Panc1 (cell line): Measurements from ENCODE around the gene GRIK3. TPM values are rescaled to one million over a fixed set of nuclear protein-coding genes. Genes with fewer than 3 reads are reported as not detected.

Experiments
- ATAC-seq: fragments of 200-7000 bp; cut with Tn5 transposase; 2 replicates; pipeline ENCODE4 v1.9.1; 2020; ENCODE audit warnings: mild to moderate bottlenecking, moderate library complexity
- BruUV-seq: library from RNA; stranded (reverse); fragments of 400-500 nt; replicated peaks from 2 replicates; lab custom pipeline; 2021; lab: Mats Ljungman, UMichigan
- CTCF ChIA-PET: fragments of 300-600 bp; sonication (Branson Sonifier 250); formaldehyde crosslinking; loops from one replicate; lab custom pipeline; 2022; ENCODE audit warnings: antibody characterized with exemption; lab: Charles Lee
- POLR2A ChIA-PET: fragments of 300-600 bp; sonication (Branson Sonifier 250); formaldehyde crosslinking; loops from one replicate; lab custom pipeline; 2022; ENCODE audit warnings: antibody characterized with exemption; lab: Charles Lee
- DNase-seq: peaks from one replicate; pipeline ENCODE4 v3.0.0-alpha.2; 2010; ENCODE audit warnings: low read depth, low spot score
- H3K27ac ChIP-seq: 2 replicates; pipeline ENCODE4 v1.5.1; 2011; ENCODE audit warnings: mild to moderate bottlenecking, low read length, inconsistent platforms
- H3K27me3 ChIP-seq: fragments of 200-500 bp; sonication (Bioruptor generic); 2 replicates; pipeline ENCODE4 v1.6.0; 2014; ENCODE audit warnings: low read length, inconsistent platforms; ENCODE audit not compliant: control insufficient read depth, insufficient read depth
- H3K36me3 ChIP-seq: fragments of 200-500 bp; sonication (Bioruptor generic); 2 replicates; pipeline ENCODE4 v1.5.1; 2014; ENCODE audit warnings: inconsistent platforms, mild to moderate bottlenecking, low read length, moderate library complexity; ENCODE audit not compliant: control insufficient read depth, insufficient read depth
- H3K4me1 ChIP-seq: 2 replicates; pipeline ENCODE4 v1.5.1; 2011; ENCODE audit warnings: inconsistent platforms, mild to moderate bottlenecking, low read length, moderate library complexity; ENCODE audit not compliant: control insufficient read depth, insufficient read depth
- H3K4me3 ChIP-seq, 2 experiments: 2 replicates each; pipeline ENCODE4 v1.5.1; 2011 to 2012; ENCODE audit warnings: low read depth in 2 of 2, low read length in 2 of 2, mild to moderate bottlenecking in 2 of 2, inconsistent platforms in 1 of 2, moderate library complexity in 1 of 2
- H3K9me3 ChIP-seq: fragments of 200-500 bp; sonication (Bioruptor generic); 2 replicates; pipeline ENCODE4 v1.5.1; 2014; ENCODE audit warnings: low read depth, mild to moderate bottlenecking, inconsistent platforms, low read length, moderate library complexity; ENCODE audit not compliant: control insufficient read depth, insufficient read depth
- POLR2AphosphoS5 ChIP-seq: IDR thresholded peaks from 2 replicates; pipeline ENCODE4 v1.6.1; 2012; ENCODE audit warnings: mild to moderate bottlenecking, low read depth, low read length, moderate library complexity
- SIN3A ChIP-seq: IDR thresholded peaks from 2 replicates; pipeline ENCODE4 v1.6.1; 2012; ENCODE audit warnings: low read depth, mild to moderate bottlenecking, low read length, moderate library complexity, borderline replicate concordance; ENCODE audit not compliant: insufficient read depth
- TCF7L2 ChIP-seq: IDR thresholded peaks from 2 replicates; pipeline ENCODE4 v1.6.1; 2011; ENCODE audit warnings: mild to moderate bottlenecking, low read depth, low read length, inconsistent platforms
- in situ Hi-C: cut with HindIII; loops from 2 replicates; pipeline ENCODE4 v1.10.0; 2016; ENCODE audit warnings: low sequenced_read_pairs, low pct_unique_long_range_greater_than_20kb
- intact Hi-C: fragments of 100-400 bp; cut with micrococcal nuclease; formaldehyde crosslinking; loops from one replicate; pipeline ENCODE4 v1.10.0; 2022; ENCODE audit not compliant: unreplicated experiment
- total RNA-seq: library from RNA; stranded (reverse); gene quantifications from one replicate; pipeline ENCODE4 v1.2.1, GENCODE V29; 2021; ENCODE audit not compliant: unreplicated experiment
- TF ChIP-seq, protein P1 (sequence below), 2 experiments: IDR thresholded peaks; 2 replicates each; pipeline ENCODE4 v1.6.1; 2011 to 2012; ENCODE audit warnings: low read depth in 2 of 2, control low read depth in 1 of 2, low read length in 1 of 2, mild to moderate bottlenecking in 1 of 2, moderate library complexity in 1 of 2; ENCODE audit not compliant: insufficient read depth in 1 of 2
- TF ChIP-seq, protein P2 (sequence below): fragments of 450-650 bp; IDR thresholded peaks from 2 replicates; pipeline ENCODE4 v1.5.1; 2017; ENCODE audit warnings: mild to moderate bottlenecking

GRIK3 gene
- total RNA-seq, 1 experiment from 2014 or later, result not detected

DNA sequence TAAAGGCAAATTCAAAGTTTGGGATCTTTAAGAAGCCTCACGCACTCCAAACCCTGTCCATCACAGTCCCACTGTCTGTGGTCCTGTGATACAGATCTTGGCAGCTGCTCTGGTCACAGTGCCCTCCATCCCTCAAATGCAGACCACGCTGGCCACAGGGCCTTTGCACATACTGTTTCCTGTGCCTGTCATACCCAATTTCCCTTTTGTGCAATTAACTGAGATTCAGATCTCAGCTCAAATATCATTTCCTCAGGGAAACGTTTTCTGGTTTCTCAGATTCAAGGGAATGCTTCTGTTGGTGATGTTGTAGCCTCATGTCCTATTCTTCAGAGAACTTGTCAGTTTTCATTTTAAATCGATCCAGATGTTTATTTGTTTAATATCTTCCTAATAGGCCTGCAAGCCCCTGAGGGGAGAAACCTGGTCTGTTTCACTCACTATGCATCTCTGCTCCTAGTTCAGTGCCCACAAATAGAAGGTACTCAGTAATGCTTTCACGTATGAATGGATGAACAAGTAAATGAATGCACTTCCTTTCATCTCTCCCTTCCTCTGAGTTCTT is 24.2 kb upstream of the GRIK3 start:
- TF ChIP-seq SIN3A (no peak), TCF7L2 (no peak), POLR2AphosphoS5 (no peak)
- TF ChIP-seq, protein P1, sequence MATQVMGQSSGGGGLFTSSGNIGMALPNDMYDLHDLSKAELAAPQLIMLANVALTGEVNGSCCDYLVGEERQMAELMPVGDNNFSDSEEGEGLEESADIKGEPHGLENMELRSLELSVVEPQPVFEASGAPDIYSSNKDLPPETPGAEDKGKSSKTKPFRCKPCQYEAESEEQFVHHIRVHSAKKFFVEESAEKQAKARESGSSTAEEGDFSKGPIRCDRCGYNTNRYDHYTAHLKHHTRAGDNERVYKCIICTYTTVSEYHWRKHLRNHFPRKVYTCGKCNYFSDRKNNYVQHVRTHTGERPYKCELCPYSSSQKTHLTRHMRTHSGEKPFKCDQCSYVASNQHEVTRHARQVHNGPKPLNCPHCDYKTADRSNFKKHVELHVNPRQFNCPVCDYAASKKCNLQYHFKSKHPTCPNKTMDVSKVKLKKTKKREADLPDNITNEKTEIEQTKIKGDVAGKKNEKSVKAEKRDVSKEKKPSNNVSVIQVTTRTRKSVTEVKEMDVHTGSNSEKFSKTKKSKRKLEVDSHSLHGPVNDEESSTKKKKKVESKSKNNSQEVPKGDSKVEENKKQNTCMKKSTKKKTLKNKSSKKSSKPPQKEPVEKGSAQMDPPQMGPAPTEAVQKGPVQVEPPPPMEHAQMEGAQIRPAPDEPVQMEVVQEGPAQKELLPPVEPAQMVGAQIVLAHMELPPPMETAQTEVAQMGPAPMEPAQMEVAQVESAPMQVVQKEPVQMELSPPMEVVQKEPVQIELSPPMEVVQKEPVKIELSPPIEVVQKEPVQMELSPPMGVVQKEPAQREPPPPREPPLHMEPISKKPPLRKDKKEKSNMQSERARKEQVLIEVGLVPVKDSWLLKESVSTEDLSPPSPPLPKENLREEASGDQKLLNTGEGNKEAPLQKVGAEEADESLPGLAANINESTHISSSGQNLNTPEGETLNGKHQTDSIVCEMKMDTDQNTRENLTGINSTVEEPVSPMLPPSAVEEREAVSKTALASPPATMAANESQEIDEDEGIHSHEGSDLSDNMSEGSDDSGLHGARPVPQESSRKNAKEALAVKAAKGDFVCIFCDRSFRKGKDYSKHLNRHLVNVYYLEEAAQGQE (IDR thresholded peaks at IDR 0.05; ENCODE audit: insufficient read depth in 1 of 2, low read depth in 2 of 2, low read length in 1 of 2), result no peak
- TF ChIP-seq, protein P2, sequence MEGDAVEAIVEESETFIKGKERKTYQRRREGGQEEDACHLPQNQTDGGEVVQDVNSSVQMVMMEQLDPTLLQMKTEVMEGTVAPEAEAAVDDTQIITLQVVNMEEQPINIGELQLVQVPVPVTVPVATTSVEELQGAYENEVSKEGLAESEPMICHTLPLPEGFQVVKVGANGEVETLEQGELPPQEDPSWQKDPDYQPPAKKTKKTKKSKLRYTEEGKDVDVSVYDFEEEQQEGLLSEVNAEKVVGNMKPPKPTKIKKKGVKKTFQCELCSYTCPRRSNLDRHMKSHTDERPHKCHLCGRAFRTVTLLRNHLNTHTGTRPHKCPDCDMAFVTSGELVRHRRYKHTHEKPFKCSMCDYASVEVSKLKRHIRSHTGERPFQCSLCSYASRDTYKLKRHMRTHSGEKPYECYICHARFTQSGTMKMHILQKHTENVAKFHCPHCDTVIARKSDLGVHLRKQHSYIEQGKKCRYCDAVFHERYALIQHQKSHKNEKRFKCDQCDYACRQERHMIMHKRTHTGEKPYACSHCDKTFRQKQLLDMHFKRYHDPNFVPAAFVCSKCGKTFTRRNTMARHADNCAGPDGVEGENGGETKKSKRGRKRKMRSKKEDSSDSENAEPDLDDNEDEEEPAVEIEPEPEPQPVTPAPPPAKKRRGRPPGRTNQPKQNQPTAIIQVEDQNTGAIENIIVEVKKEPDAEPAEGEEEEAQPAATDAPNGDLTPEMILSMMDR, result no peak
- Histone ChIP-seq H3K9me3 (no peaks in the 10 kb centered on the region), H3K4me3 (no peak overlapping the region), H3K27me3 (peaks cover 8% of the 10 kb centered on the region), H3K27ac (no peak overlapping the region), H3K36me3 (no peaks in the 10 kb centered on the region), H3K4me1 (no peaks in the 10 kb centered on the region)
- ATAC-seq (no peak), DNase-seq (no peak)
- POLR2A ChIA-PET, result no interaction called here
- CTCF ChIA-PET, result no interaction called here
- intact Hi-C loops, result no loop called here
- BruUV-seq, result no TSS peak
- in situ Hi-C loops, result no loop called here

DNA sequence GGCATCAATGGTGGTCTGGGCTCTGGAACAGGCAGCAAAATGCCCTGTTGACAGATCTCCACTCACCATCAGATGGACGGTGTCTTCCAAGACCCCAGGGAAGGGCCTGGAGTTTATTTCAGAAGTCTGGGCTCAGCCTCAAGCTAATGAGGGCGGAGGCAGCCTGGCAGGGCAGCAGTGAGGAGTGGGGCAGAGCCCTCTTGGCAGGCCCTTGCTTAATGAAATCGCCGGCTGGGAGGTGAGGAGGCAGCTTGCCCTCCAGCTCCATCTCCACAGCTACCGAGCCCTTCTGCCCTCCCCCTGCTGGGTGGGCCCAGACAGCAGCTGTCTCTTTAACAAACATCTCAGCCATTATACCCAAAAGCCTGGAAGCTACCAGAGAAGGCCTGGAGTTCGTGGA is 22.0 kb upstream of the GRIK3 start:
- no TSS peak for BruUV-seq
- Histone ChIP-seq H3K9me3 (no peaks in the 10 kb centered on the region), H3K4me3 (no peak overlapping the region), H3K27me3 (no peaks in the 10 kb centered on the region; the same call in 1 of the 2 replicates), H3K27ac (no peak overlapping the region), H3K4me1 (no peaks in the 10 kb centered on the region), H3K36me3 (no peaks in the 10 kb centered on the region)
- CTCF ChIA-PET, result no interaction called here
- TF ChIP-seq TCF7L2 (no peak), SIN3A (no peak), POLR2AphosphoS5 (no peak)
- TF ChIP-seq, protein P1 (IDR thresholded peaks at IDR 0.05; ENCODE audit: insufficient read depth in 1 of 2, low read depth in 2 of 2, low read length in 1 of 2), result no peak
- TF ChIP-seq, protein P2, result no peak
- POLR2A ChIA-PET, result no interaction called here
- intact Hi-C loops, result no loop called here
- in situ Hi-C loops, result no loop called here
- ATAC-seq (no peak), DNase-seq (no peak)
